Common myeloid progenitor, CD34-positive (primary cell): ENCODE measurements around the gene PRKCI.

Experiments
- CTCF ChIA-PET: fragments of 350-600 bp; sonication (Branson Sonifier 250); formaldehyde crosslinking; loops from one replicate; lab custom pipeline; 2021; ENCODE audit warnings: antibody characterized with exemption; lab: Charles Lee
- POLR2A ChIA-PET: fragments of 350-600 bp; sonication (Branson Sonifier 250); formaldehyde crosslinking; loops from one replicate; lab custom pipeline; 2021; ENCODE audit warnings: antibody characterized with exemption; lab: Charles Lee
- DNase-seq, 3 donors: peaks; one replicate each; pipeline versions ENCODE4 v3.0.0 to v3.0.0-alpha.2; 2013
- H3K27ac ChIP-seq, 2 experiments: 1 replicate in 1 of 2; 2 replicates in 1 of 2; pipeline ENCODE4 v1.7.0; 2013; ENCODE audit warnings: inconsistent platforms in 2 of 2, low read length in 2 of 2, mild to moderate bottlenecking in 2 of 2, low read depth in 1 of 2, moderate library complexity in 1 of 2; ENCODE audit not compliant: severe bottlenecking in 2 of 2, insufficient read depth in 1 of 2, poor library complexity in 1 of 2
- H3K27me3 ChIP-seq, 5 experiments: replicated peaks in 2 of 5; 1 replicate in 3 of 5; 2 replicates in 2 of 5; pipeline versions ENCODE4 v1.6.1 to v1.7.0; 2013; ENCODE audit warnings: low read length in 4 of 5, mild to moderate bottlenecking in 2 of 5, moderate library complexity in 2 of 5, inconsistent platforms in 1 of 5; ENCODE audit not compliant: insufficient read depth in 5 of 5, control insufficient read depth in 4 of 5
- H3K36me3 ChIP-seq, 4 experiments: 1 replicate in 2 of 4; 2 replicates in 2 of 4; pipeline versions ENCODE4 v1.6.1 to v1.7.0; 2013; ENCODE audit warnings: low read length in 3 of 4, control low read depth in 1 of 4, mild to moderate bottlenecking in 1 of 4; ENCODE audit not compliant: control insufficient read depth in 4 of 4, insufficient read depth in 4 of 4
- H3K4me1 ChIP-seq, 4 experiments: 1 replicate in 3 of 4; 2 replicates in 1 of 4; pipeline versions ENCODE4 v1.6.1 to v1.7.1; 2013; ENCODE audit warnings: low read length in 3 of 4, mild to moderate bottlenecking in 3 of 4, control low read depth in 1 of 4, inconsistent platforms in 1 of 4, moderate library complexity in 1 of 4; ENCODE audit not compliant: control insufficient read depth in 4 of 4, insufficient read depth in 4 of 4; ENCODE audit errors: control extremely low read depth in 1 of 4
- H3K4me3 ChIP-seq, 7 experiments: 1 replicate in 4 of 7; 2 replicates in 3 of 7; pipeline versions ENCODE4 v1.5.1 to v1.7.0; 2013; ENCODE audit warnings: mild to moderate bottlenecking in 7 of 7, low read length in 6 of 7, moderate library complexity in 6 of 7, inconsistent platforms in 2 of 7, low read depth in 2 of 7, control low read depth in 1 of 7; ENCODE audit not compliant: insufficient read depth in 4 of 7, control insufficient read depth in 1 of 7; ENCODE audit errors: extremely low read depth in 1 of 7
- H3K9me3 ChIP-seq, 5 experiments: 1 replicate in 4 of 5; 2 replicates in 1 of 5; pipeline versions ENCODE4 v1.6.1 to v1.7.1; 2013; ENCODE audit warnings: low read length in 4 of 5, mild to moderate bottlenecking in 2 of 5, inconsistent platforms in 1 of 5, low read depth in 1 of 5, moderate library complexity in 1 of 5; ENCODE audit not compliant: control insufficient read depth in 4 of 5, insufficient read depth in 2 of 5; ENCODE audit errors: control extremely low read depth in 1 of 5
- WGBS: methylation state at CpG from one replicate; pipeline ENCODE4 v1.1.5; 2013; ENCODE audit not compliant: insufficient coverage; 5-methylcytosine and 5-hydroxymethylcytosine counted together

PRKCI gene

DNA sequence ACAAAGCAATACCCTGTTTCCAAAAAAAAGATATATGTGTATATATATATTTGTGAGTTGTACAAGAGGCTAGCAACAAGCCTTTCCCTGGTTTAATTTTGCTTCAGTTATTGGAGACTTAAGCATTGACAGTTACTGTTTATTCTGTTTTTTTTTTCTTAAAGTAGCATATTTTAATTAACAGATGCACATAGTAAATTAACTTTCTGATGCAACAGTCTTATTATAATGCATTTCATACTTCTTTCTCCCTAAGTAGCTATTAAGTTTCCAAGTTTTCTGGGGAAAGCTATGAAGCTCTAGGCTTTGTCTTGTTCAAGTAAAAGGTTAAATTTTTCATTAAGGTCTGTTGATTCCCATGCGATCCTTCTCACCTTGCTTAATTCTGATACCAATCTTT lies 17.9 kb downstream of the PRKCI start:
- WGBS: no CpG with 5 or more reads among the region's 1 CpG
- H3K9me3 ChIP-seq: no peaks in the 10 kb centered on the region
- H3K4me3 ChIP-seq: no peak overlapping the region
- no peak overlapping the region for H3K27ac ChIP-seq
- no peaks in the 10 kb centered on the region for H3K4me1 ChIP-seq
- ChIA-PET POLR2A (no interaction called here), CTCF (no interaction called here)
- no peak for DNase-seq
- no peaks in the 10 kb centered on the region for H3K27me3 ChIP-seq
- H3K36me3 ChIP-seq: peaks cover 4 to 21% (median 8%) of the 10 kb centered on the region in 4 experiments

DNA sequence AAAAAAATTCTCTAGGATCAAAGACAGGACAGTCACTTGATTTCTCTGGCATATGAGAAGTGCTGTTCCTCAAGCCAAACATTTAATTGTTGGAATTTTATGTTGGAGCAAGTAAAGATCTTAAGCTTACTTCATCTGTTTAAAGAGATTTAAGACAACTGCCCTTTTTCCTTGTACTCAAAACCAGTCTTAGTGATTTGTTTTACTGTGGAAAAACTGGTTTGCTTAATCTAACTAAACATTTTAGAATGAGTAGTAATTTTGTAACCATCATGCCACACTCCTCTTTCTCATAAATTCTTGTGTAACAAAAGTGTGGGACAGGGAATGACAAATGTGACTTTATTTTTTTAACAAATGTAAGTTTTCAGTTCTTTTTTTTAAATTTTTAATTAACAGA lies 18.4 kb downstream of the PRKCI start:
- peaks cover 4 to 18% (median 9%) of the 10 kb centered on the region in 4 experiments for H3K36me3 ChIP-seq
- H3K27me3 ChIP-seq: no peaks in the 10 kb centered on the region
- H3K9me3 ChIP-seq: no peaks in the 10 kb centered on the region
- CTCF ChIA-PET: no interaction called here
- no peak overlapping the region for H3K27ac ChIP-seq
- no peaks in the 10 kb centered on the region for H3K4me1 ChIP-seq
- H3K4me3 ChIP-seq: no peak overlapping the region
- DNase-seq: no peak
- POLR2A ChIA-PET: no interaction called here

- Histone ChIP-seq H3K4me3 (no peak overlapping the region), H3K27me3 (no peaks in the 10 kb centered on the region), H3K4me1 (no peaks in the 10 kb centered on the region), H3K9me3 (no peaks in the 10 kb centered on the region), H3K36me3 (peaks cover 2 to 8% (median 3%) of the 10 kb centered on the region in 4 experiments), H3K27ac (no peak overlapping the region)
- DNase-seq: no peak
- ChIA-PET POLR2A (no interaction called here), CTCF (no interaction called here)
- 100% methylated on average over 2 of the region's 2 CpGs for WGBS
These were observed 22.4 kb downstream of the PRKCI start for GRCh38 chr3:170244576-170244975.

DNA sequence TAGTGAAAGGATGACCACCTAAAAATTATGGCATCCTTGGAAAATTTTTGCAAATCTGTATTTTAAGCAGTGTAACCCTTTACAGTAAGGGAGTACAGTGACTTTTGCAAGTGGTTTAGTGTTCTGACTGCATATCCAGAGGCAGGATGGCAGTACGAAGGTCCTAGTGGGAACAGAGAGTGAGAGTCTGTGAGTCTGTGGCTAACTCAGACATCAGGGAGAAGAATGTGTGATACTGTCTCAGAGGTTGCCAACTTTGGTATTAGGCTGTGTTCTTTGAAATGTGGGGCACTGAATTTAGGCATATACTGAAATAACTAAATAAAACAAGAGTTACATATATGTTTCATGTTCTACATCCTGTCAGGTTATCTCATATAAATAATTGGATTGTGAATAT lies 25.7 kb downstream of the PRKCI start:
- no peaks in the 10 kb centered on the region for H3K4me1 ChIP-seq
- ChIA-PET CTCF (no interaction called here), POLR2A (no interaction called here)
- no peak overlapping the region for H3K27ac ChIP-seq
- H3K36me3 ChIP-seq: peaks cover 0 to 8% (median 4%) of the 10 kb centered on the region in 4 experiments
- H3K9me3 ChIP-seq: no peaks in the 10 kb centered on the region
- H3K27me3 ChIP-seq: no peaks in the 10 kb centered on the region
- DNase-seq: no peak
- H3K4me3 ChIP-seq: no peak overlapping the region
- 100% methylated on average over 1 of the region's 1 CpG for WGBS

GRCh38 chr3:170256597-170256996 lies 34.4 kb downstream of the PRKCI start:
- POLR2A ChIA-PET: no interaction called here
- CTCF ChIA-PET: no interaction called here
- Histone ChIP-seq H3K36me3 (peaks cover 4 to 9% (median 7%) of the 10 kb centered on the region in 4 experiments), H3K9me3 (peaks cover 0 to 6% (median 0%) of the 10 kb centered on the region in 5 experiments), H3K27ac (no peak overlapping the region), H3K4me1 (no peaks in the 10 kb centered on the region), H3K27me3 (no peaks in the 10 kb centered on the region), H3K4me3 (no peak overlapping the region)
- DNase-seq: no peak
- no CpG with 5 or more reads among the region's 3 CpGs for WGBS

GRCh38 chr3:170257145-170257544 lies 34.9 kb downstream of the PRKCI start:
- no peak overlapping the region for H3K27ac ChIP-seq
- peaks cover 0 to 6% (median 0%) of the 10 kb centered on the region in 5 experiments for H3K9me3 ChIP-seq
- no peaks in the 10 kb centered on the region for H3K27me3 ChIP-seq
- no peak overlapping the region for H3K4me3 ChIP-seq
- H3K4me1 ChIP-seq: no peaks in the 10 kb centered on the region
- no peak for DNase-seq
- POLR2A ChIA-PET: interaction anchor here (0.6 kb wide), 1 partner anchor 35 kb away, joined by 4 read pairs; no protein-coding TSS in a partner anchor
- H3K36me3 ChIP-seq: peaks cover 4 to 10% (median 7%) of the 10 kb centered on the region in 4 experiments
- CTCF ChIA-PET: no interaction called here
- WGBS: 100% methylated on average over 1 of the region's 2 CpGs

DNA sequence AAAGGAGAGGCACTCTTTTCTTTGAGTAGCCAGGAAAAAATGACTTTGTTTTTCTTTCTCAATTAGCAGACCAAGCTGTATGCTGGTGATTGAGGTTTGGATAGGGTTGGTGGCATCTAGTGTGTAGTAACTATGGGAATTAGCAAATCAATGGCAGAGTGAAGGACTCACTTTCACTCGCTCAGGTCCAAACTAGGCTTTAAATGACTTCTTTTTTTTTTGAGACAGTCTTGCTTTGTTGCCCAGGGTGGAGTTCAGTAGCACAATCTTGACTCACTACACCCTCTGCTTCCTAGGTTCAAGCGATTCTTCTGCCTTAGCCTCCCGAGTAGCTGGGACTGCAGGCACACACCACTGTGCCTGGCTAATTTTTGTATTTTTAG lies 35.9 kb downstream of the PRKCI start:
- Histone ChIP-seq H3K27ac (no peak overlapping the region), H3K27me3 (no peaks in the 10 kb centered on the region), H3K9me3 (peaks cover 0 to 6% (median 0%) of the 10 kb centered on the region in 5 experiments), H3K4me1 (no peaks in the 10 kb centered on the region), H3K4me3 (no peak overlapping the region), H3K36me3 (peaks cover 6 to 12% (median 7%) of the 10 kb centered on the region in 4 experiments)
- ChIA-PET POLR2A (interaction anchor here (0.5 to 0.7 kb wide), 2 partner anchors 57 to 101 kb away, joined by 5 to 6 read pairs; no protein-coding TSS in a partner anchor), CTCF (interaction anchor here (0.6 kb wide), 1 partner anchor 706 kb away, joined by 4 read pairs; no protein-coding TSS in a partner anchor)
- 92% methylated on average over 1 of the region's 3 CpGs for WGBS
- peak in 1 of 3 donors; percentile 15 for DNase-seq
